Activated CD4-positive, alpha-beta T cell treated with anti-CD3 and anti-CD28 coated beads, Interleukin-2, amount 50 U/mL, for 1 hour (primary cell): ENCODE measurements around the gene SCN4A.

ENCODE experiments used
- DNase-seq: peaks from one replicate; pipeline ENCODE4 v3.0.0-alpha.2; 2020

Gene SCN4A

DNA sequence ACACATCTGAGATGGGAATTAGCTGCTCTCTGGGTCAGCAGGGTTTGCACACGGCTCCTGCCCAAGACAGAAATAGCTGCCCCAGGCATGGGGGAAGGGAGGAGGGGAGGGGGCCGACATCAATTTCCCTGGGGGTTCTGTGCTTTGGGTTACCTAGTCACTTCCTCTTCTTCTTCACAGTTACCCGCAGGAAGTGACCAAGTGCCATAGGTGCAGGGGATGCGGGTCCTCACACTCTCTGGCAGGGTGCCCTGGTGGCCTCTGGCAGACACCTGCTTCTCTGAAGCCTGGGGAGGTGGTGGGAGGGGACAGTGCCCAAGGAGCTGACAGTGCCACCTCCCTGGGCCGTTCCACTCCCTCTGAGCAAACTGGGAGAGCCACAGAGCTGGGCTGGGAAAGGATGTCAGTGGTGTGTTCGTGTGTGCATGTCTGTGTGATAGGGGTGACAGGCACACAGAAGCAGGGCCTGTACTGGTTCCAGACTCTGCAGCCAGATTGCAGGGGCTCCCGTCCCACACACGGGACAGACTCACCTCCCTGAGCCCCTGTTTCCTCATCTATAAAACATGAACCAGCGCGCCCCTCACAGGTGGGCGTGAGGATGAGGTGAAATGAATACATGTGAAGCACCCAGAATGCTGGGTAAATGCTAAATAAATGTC lies 18.2 kb downstream of the SCN4A start:
- peak; percentile 16 for DNase-seq

DNA sequence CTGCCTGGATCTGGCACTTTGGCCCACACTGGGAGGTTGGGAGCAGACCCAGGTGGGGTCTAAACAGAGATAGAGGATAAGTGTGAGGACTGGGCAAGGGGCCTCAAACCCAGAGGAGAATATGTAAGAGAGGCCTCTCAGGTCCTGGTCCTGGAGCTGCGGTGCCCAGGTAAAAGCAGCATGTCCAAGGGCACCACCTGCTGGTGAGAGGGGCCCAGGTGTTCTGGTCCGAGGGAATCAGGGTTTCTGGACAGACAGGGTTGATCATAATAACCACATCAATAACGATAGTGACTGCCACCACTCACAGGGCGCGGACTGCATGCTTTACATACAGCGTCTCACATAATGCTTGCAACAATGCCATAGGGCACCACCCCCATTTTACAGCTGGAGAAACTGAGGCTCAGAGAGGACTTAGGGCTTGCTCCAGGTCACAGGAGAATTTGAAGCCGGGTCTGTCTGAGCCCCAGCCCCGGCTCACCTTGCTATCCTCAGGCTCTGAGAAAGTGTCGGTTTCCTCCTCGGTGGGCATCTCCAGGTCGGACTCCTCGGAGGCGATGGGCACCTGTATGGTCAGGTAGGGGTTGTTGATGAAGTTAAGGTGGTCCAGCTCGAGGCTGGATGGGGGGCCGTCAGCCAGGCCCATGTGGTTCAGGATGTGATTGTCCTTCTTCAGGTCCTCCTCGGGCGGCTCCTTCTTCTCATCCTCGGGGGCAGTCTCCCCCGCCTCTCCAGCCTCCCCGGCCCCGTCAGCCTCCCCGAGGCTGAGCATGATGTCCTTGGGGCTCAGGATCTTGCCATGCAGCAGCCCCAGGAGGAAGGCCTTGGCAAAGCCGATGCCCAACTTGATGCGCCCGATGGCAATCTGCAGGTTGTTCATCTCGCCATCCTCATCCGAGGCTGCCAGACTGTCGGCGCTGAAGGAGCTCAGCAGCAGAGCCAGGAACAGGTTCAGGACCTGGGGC lies 21.5 kb downstream of the SCN4A start:
- peak; percentile 25 for DNase-seq

- no peak for DNase-seq
Observed at GRCh38 chr17:63949576-63950250, 23.0 kb downstream of the SCN4A start.

DNA sequence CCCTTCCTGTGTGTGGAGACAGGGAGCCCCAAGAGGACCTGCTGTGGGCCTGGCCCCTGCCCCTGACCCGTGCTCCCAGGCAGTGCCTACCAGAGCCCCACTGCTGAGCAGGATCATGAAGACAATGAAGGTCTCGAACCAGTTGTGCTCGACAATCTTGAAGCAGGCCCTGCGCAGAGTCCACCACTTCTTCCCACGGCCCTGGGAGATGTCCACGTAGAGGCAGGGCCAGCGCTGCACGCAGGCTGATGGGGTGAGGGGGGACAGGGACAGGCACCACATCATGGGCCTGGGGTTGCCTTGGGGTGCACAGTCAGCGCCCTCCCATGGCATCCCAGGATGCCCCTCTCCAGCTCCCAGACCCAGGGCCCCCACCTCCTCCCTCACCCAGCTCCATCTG lies 24.2 kb downstream of the SCN4A start:
- DNase-seq, result no peak

- DNase-seq, result no peak
Observed at GRCh38 chr17:63947711-63948330, 24.9 kb downstream of the SCN4A start.

DNA sequence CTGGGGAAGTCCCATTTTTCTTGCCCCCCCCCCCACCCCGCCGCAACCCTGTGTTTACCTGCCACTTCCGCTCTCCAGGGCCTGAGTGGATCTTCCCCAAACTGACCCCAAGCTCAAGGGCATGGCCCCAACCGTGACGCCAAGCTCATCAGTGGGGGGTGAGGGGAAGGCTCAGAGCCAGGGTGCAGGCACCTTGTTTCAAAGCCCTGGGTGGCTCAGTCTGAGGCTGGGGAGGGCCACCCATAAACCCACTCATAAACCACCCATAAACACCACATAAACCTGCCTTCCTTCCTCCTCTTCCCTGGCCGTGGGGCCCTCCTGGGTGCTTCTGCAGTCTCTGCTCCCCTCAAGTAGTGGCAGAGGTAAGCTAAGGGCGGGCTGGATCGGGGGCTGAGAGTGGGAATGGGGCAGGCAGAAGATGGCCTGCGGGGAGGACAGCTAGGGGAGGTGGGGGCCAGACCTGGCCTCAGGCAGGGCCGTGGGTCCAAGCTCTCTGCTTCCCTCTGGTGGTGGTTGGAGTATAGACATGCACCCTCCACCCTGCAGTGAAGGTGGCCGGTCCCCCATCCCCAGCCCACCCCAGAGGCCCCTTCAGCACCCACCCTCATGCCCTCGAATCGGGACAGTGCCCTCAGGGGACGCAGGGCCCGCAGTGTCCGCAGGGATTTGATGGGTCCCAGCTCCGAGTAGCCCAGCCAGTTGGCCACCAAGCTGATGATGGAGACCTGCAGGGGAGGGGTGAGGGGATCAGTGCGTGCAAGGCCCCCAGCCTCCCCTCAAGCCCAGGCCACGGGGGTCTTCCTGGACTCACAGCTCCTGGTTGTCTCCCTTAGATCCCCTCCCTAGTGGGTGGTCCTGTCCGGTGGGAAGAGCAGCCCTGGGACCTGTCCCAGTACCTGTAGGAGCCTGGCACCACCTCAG lies 26.0 kb downstream of the SCN4A start:
- DNase-seq, result peak; percentile 47

GRCh38 chr17:63945784-63946439 lies 26.8 kb downstream of the SCN4A start:
- DNase-seq, result no peak

DNA sequence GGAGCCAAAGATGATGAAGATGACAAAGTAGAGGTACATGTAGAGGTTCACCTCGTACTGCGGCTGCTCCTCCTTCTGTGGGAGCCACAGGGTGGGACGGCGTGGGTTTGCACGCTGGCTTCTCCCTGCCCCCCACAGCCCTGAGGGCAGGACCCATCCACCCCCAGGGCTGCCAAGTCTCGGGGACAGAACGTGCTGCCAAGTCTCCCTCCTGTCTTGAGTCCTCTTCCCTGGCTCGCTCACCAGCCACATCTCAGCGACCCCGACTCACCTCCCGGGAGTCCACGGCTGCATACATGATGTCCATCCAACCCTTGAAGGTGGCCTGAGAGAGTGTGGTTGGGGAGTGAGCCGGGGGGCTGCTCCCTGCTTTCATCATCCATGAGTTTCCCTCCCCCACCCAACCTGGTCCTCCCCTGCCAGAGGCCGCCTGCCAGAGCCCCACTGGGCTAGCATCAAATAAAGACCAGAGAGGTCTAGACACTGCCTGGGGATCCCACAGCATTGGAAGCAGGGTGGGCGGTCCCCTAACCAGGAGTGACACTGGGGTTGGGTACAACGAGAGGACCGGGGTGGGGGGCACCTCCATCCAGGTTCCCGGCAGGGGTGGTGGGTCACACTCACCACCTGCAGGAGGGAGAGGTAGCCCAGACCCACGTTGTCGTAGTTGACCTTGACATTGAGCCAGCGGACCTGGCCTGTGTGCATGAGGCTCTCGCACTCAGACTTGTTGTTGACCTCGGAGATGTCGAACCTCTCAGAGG lies 27.8 kb downstream of the SCN4A start:
- no peak for DNase-seq

- DNase-seq, result no peak
Observed at GRCh38 chr17:63943745-63944144, 29.0 kb downstream of the SCN4A start.

DNA sequence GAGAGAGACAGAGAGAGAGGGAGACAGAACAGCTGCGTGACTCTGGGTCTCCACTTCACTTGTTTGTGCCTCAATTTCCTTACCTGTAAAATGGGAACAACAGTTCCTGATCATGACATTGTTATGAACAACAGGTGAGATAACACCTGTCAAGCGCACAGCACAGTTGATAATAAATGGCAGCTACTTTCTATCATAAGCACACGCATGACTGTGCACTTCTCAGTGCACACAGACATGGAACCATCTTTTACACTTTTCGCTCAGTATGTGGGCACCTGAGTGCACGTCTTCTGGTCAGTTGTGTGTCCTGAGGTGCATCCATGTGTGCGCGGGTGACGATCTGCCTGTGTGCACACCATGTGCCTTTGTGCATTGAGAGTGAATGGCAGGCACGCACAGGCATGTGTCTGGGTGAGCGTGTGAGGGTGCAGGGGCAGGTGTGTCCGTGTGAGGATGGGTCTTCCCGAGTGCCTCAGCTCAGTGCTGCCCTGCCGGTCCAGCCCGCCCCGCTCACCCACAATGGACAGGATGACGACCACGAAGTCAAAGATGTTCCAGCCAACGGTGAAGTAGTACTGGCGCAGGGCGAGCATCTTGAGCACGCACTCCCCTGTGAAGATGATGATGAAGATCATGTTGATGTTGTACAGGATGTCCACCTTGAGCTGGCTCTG lies 30.3 kb downstream of the SCN4A start:
- no peak for DNase-seq

DNA sequence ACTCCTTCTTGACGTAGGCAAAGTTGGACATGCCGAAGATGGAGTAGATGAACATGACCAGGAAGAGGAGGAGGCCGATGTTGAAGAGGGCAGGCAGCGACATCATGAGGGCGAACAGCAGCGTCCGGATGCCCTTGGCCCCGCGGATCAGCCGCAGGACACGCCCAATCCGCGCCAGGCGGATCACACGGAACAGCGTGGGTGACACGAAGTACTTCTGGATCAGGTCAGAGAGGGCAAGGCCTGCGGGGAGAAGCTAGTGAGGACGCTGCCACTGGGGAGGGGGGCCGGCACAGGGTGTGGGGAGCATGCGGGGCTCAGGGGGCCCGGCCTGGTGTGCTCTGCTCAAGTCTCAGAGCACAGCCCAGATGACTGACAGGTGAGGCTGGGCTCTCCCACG lies 31.0 kb downstream of the SCN4A start:
- no peak for DNase-seq

- DNase-seq, result no peak
Observed at GRCh38 chr17:63941162-63941561, 31.6 kb downstream of the SCN4A start.

DNA sequence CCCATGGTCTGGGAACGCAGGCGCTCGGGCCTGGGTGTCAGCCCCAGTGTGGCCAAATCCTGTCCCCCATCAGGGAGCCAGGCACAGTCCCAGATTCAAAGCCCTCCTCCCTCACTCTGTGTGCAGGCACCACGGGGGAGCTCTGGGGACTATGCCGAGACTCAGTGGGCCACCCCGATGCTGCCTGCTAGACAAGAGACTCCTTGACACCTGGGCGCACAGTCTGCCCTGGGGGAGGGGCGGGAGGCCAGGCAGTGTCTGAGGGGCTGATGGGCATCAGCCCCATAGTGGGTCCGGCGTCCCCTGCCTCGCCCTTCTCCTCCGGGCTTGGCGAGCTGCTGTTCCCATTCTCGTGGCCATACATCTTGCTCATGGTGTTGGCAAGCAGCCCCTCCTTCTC lies 32.1 kb downstream of the SCN4A start:
- DNase-seq, result no peak

DNA sequence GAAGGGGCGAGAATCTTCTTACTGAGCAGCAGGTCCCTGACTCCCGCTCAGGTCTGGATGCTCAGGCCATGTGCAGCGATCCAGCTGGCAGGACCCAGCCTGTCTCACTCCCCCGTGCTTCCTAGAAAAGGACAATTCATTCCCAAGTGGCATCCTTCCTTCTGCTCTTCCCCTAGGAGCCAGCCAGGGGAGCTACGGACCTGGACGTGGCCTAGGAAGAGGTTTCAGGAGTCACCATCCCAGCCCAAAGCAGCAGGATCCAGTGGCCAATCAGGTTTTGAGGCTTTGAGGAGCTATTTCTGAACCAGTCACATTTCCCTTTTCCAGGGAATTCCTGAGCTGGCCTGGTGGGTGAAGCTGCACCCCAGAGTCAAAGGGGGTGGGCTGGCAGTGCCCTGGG lies 32.8 kb downstream of the SCN4A start:
- no peak for DNase-seq

GRCh38 chr17:63939401-63939800 lies 33.3 kb downstream of the SCN4A start:
- no peak for DNase-seq

- no peak for DNase-seq
Observed at GRCh38 chr17:63937920-63938319, 34.8 kb downstream of the SCN4A start.

DNA sequence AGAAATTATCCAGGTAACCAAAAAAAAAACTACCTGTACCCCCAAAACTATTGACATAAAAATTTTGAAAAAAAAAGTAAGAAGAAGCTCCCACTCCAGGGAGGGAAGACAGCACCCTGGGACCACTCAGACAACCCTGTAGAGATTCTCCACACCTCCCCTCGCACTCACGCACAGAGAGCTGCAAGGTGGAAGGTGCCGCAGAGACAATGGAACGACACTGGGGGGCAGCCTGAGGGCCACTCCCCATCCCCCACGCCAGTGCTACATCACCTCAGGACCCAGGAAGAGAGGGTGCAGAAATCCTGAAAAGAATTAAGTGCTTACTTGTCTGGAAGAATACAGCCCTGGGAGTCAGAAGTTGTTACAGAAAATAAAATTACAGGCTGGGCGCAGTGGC lies 35.4 kb downstream of the SCN4A start:
- no peak for DNase-seq

GRCh38 chr17:63934183-63935112 lies 38.3 kb downstream of the SCN4A start:
- no peak for DNase-seq

- no peak for DNase-seq
Observed at GRCh38 chr17:63933598-63933997, 39.1 kb downstream of the SCN4A start.
